GM19455 (cell line): ENCODE results near the gene XRCC3.

Source experiments
- ATAC-seq: cut with Tn5 transposase; IDR thresholded peaks from one replicate; pipeline ENCODE4 v1.9.1; 2021; ENCODE audit not compliant: unreplicated experiment

XRCC3 gene

DNA sequence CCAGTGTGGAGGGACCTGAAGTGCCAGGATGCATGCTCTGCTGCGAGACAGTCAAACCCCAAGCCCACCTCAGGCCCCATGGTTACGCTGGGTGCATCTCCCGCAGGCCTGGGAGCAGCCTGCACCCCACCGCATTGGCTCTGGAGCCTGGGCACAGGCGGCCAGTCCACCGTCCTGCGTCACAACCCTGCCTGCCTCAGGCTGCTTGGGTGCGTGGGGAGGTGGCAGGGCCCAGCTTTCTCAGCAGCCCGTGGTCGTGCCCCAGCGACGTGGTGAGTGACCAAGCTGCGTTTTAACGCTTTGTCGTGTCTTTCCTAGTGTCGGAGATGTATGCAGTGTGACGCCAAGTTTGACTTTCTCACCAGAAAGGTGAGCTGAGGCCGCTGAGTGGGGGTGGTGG is 11.2 kb upstream of the XRCC3 start:
- no peak for ATAC-seq

DNA sequence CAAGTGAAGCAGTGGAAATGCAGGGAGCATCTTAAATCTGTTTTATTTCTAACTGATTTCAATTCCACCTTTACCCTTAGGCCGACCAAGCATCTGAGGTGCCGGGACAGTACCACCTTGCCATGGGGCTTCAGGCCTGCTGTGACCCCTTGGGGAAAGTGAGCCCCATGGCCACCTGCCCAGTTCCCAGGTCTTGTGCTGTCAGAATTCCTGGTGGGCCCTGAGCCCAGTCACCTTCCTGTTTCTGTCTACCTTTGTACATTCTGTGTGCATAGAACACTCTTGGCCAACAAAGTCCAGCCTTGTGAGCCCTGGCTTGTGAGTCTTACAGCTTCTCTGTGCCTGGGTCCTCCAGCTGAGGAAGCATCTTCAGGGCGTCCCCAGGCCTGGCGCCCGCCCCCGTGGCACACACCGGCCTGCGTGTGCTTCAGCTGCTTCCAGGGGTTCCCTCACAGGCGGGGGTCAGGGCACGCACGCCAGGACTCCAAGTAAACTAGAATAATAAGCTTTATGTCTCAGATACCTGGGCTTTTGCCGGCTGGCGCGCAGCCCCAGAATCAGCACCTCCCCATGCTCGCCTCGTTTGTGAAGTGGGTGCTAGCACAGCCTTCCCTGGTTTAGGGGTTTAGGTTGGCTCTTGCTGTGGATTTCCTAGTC is 10.6 kb upstream of the XRCC3 start:
- ATAC-seq = no peak

DNA sequence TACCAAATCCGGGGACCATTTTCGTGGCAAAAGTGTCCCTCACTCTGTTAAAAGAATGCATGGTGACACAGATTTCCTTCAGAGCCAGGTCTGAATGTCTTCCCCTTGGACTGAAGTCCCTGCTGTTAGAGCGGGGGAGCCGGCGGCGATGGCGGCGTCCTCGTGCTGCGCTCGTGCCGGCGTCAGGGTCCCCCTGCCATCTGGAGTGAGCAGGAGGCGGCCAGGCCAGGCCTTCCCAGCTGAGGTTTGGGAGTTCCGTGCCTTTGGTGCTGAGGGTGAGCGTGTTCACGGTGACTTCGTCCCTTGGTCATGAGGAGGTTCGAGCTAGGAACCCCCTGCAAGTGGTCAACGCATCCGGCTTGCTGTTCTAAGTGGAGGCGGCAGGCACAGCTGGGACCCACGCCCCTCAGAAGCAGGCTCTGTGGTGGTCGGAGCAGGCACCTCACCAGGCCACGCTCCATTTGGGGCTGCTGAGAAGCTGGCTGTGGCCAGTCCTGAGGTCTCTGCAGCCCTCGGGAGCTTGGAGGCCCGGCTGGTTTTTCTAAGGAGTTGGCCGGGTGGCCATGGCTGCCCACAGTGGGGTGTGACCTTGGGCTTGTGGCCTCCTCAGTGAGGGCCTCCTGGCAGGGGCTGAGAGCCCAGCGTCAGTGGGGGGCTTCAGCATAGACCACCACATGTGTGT is 9.9 kb upstream of the XRCC3 start:
- ATAC-seq = no peak

DNA sequence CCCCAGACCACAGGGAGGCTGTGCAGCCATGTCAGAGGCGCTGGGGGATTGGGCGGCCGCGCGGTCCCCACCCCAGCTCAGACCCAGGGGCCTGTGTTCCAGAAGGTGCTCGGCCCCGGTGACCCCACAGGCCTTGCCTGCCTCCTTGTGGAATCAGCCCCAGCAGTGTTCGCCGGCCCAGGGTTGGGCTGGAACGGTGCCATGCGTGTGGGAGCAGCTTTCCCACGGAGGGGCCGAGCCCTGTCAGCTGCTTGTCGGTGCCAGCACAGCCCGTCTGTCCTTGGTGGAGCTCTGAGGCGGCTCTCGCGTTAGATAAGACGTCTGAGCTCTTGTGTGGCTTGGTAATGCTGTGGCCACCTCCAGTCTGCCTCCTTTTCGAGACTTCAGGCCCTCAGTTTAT is 8.9 kb upstream of the XRCC3 start:
- no peak for ATAC-seq

DNA sequence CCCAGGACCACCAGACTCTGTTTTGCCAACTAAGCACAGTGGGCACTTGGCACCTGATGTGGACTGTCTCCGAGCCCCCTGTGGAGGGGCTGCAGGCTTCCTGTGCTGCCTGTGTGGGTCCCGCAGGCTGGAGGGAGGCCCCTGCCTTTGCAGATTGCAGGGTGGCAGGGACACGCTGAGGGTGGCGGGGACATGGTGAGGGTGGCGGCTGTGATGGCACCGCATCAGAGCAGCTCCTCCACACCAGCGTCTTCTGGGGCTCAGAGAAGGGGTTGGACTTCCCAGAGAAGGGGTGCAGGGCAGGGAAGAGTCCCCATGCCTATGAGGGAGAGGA is 8.5 kb upstream of the XRCC3 start:
- ATAC-seq = no peak

DNA sequence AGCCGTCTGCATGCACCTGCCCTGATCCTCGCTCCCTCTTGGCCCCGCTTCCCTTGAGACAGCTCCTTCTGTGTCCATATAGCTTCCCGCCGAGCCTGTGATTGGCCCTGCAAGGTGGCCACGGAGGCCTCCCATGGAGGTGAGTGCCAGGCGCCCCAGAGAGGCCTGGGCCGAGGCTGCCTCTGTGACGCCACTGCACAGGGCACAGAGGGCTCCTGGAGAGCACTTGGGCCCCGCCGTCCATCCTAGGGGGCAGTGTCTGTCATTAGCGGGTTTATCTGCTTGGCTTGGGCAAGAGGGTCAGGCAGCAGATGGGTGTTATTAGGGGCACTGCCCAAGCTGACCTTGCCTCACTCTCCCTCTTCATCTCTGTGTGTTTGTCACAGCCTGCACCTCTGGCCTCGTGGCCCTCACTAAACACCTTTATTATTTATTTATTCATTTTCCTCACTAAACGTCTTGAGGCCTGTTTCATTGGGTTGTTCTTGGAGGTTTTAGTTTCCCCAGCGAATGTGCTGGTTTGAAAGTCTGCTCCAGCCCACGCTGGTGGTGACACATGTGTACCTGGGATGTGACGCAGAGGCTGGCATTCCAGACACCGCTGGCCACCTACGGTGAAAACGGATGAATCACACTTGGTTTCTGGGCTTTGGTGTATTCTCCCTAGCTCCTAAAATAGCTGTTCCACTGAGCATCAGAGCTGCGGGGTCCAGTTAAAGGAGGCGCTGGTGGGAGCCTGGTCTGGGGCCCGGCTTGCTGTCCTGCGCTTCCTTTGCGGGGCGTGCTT is 6.3 kb upstream of the XRCC3 start:
- no peak for ATAC-seq

DNA sequence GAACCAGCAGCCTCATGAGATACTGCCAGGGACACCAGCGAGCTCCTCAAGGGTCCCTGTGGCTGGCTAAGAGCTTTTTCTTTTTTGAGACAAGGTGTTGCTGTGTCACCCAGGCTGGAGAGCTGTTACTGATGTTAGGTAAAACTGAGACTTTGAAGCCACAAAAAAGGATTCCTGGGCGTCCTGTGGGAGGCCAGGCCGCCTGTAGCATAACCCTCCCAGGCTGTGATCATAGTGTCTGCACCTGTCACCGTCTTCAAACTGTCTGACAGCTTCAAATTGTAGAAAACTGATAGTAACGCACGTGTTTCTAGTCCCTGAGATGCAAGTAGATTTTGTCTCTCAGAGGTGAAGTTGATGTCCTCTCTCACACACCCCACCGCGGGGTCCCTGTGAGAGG is 4.5 kb upstream of the XRCC3 start:
- no peak for ATAC-seq

DNA sequence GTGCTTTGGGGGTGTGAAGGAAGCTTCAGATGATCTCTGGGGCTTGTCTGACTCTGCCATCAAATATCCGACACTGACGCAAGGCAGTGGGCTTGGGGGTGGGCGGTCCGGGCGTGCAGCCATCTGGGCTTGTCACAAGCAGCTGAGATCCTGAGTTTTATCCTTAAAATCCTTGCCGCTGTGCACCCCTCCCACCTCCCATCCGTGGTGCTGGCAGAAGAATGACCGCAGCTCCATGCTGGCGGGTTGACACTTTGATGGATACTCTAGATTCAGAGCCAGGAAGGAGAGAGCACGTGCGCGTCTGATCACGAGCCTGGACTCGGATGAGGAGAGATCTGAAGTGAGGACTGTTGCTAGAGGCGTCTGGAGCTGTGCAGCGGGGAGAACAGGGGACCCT is 3.3 kb upstream of the XRCC3 start:
- no peak for ATAC-seq

DNA sequence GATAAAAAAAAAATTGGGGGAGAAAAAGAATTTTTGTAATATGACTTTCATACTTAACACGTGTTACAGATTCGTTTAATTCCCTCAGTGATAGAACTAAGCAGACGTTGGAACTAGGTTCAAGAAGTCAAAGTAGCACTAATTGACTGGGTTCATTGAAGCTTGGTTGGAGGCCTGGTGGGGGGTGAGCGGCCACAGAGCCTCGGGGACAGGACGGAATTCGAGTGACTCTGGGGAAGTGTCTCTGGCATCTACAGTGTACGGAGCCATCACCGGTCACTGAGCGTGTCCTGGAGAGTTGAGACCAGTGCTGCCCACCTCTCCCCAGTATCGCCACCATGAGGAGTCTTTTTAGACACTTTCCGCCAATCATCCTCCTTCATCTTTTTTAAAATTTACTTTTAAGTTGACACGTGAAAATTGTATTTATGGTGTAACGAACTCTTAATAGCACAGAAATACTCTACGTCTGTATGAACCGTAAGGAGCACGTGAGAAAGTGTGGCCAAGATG is 1.7 kb upstream of the XRCC3 start:
- no peak for ATAC-seq

DNA sequence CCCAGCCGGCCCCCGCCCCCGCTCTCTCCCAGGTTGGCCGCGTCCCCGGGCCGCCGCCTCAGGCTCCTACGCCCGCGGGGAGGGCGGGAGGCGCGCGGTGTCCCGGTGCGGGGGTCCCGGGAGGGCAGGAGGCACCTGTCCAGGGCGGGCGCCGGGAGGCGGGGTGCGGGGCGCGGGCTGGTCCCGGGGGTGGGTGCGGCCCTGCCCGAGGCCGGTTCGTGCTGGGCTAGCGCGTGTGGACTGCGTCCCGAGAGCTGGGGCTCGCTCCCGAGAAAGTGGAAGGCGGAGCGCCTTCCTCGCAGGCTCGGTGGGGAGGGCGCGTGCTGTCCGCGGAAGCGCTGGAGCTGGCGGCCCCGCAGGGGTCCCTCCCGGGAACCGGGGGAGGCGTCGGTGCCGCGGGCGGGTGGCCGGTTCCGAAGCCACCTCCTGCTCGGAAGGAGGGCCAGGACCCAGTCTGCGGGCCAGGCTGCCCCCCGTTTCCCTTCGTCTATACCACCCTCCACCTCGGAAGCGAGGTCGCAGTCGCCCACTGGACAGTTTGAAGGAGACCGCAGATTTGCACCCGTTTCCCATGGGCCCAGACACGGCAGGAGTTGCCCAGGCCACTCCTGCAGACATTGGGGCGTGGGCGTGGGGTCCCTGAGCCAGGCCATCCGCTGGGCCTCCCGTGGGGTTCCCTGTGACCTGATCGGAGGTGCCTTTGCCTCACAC is 995 bp upstream of the XRCC3 start:
- peak; percentile 9 for ATAC-seq

DNA sequence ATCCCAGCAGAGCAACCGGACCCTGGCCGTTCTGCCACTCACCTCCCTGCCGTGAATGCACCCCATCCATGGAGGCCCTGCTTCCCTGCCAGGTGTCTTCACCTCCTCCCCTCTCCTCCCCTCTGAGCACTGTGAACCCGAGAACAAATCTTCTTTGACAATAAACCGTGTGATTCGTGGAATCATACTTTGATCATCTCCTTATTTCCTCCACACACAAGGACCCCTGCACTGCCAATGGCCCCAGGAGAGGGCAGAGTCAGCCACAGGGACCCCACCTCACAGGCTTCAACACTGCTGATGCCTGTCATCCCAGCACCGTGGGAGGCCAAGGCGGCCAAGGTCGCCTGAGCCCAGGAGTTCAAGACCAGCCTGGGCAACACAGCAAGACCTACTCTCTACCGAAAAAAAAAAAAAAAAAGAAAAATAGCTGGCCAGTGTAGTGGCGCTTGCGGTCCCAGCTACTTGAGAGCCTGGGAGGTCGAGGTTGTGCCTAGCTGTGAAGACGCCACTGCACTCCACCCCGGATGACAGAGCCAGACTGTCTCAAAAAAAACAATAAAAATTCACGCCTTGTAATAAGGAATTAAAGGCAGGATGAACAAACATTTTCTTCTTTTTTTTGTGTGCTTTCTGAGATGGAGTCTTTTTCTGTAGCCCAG is 1.1 kb downstream of the XRCC3 start:
- no peak for ATAC-seq

DNA sequence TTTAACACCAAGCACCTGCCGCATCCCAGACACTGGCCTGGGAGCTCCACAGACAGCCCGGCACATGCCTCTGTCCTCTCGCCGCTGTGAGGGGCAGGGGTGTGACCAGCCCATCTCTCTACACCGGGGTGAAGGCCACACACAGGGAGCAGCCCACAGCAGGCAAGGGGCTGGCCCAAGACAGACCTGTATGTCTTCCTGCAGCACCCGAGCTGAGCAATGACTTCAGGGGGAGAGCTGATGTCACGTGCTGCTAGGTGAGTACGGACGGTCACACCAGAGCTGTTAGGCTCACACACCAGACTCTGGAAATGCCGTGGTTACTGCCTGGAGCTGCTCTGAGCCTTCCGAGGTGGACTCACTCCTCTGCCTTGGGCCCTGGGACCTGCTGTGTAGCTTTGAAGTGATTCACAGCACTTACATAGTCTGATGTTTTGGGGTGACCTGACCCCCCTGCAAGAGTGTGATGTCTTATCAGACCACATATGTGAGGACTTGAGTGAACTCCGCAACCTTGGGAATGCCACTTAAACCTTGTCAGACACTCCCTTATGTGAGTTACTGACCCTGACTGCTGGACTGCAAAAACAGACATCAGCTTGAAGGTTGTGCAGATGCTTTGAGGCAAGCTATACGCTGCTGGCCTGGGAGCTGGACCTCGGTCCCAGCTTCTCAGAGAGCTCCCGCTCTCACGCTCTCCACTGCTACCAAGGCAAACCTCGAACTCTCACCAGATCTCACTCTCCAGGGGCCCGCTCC is 1.8 kb downstream of the XRCC3 start:
- ATAC-seq = no peak

DNA sequence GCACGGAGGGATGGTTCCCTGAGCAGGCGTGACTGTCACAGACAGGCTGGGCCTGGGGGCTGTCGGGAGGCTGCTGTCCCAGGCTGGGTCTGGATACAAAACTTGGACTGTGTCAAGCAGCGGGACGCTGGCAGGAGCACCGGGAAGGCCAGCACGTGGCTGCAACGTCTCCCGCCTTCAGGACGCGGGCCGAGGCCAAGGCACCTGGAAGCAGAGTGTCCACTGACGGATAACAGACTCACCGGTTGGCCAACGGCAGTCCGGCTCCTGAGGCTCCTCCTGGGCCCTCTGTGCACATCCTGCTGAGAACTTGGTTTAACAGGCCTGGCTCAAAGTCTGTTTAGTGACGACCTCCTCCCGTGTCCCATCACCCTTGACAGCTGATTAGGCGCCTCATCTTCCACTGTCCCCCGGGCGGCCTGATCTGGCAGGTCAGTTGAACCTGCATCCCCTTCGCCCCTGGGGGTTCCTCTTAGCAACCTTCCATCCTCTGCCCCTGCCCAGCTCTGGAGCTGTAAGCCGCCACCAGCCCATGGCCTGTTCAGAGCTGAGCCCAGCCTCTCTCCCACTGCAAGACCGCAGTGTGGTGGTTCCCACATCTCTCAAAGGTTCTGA is 2.5 kb downstream of the XRCC3 start:
- ATAC-seq = no peak

DNA sequence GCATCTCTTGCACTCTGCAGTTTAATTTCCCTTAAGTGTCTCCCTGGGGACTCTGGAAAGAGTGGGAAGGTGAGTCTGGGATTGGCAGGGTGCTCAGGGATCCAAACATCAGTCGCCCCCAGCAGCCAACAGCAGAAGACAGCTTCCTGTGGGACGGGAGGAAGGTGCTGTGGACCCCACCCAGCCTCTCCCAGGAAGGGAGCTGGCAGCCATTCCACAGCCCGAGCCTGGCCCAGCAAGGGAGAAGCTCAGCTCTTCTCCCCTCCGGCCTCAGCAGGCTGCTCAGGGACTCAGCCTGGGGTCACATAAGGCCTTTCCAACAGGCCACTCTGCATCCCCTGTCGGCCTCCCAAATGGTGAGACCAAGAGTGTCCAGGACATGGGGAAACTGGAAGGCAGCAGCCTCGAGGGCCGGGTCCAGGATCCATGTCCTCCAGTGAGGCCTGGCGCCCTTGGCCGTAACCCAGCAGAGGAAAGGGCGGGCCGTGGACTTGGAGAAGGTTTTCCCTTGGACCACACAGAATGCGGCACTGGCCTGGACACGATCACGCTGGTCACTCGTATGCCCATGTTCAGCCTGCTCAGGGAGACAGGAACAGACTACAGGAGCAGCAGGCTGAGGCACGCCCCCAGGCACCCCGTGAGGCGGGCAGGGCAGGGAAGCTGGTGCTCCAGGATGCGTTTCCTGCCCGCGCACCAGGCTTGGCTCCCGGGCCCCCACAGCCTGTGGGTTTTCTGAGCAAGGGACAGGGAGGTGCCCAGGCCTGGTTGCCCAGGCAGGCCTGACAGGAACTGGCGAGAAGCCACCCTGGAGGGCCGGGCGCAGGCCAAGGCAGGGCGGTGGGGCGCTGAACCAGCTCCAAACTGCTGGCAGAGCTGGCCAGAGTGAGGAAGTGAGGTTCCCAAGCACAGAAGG is 3.5 kb downstream of the XRCC3 start:
- ATAC-seq = no peak

DNA sequence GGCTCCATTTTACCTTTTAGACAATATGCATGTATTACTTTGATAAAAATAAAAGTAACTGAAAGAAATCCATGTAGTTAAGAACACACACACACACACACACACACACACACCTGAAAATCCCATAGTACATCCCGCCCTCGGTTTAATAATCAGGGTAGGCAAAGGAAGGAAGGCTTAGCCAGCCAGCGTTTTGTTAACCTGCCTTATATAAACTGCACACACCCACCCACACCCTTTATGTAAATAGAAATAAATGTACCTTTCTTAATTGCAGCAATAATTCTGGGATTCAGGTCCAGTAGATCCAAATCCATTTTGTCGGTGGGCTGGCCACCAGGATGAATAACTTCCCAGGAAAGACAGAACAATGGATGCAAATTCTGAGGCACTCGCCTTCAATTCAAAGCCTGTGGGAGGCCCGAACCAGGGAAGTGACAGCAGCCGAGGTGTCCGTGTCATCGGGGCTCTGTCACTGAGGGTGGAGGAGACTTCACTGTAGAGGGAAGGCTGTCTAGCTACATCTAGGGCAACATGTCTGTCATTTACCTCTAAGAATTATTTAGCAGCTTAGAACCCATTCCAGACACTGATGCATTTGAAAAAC is 4.4 kb downstream of the XRCC3 start:
- no peak for ATAC-seq

DNA sequence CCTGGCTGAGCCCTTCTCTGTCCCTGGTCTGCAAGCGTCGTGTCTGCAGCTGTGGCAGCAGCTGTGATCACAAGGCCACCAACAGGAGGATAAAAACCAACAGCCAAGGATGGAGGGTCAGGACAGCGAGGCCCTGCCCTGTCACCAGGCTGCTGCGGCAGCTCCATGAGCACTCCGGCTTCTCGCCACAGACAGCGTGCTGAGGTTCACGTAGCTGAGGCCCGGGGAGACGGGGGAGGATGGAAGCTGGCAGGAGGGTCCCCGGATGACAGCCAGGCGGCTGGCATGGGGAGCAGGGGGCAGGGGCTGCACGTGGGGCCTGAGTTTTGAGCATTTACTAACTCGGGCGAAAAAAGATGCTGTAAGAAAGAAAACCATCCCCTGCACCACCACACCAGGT is 5.4 kb downstream of the XRCC3 start:
- ATAC-seq = no peak

DNA sequence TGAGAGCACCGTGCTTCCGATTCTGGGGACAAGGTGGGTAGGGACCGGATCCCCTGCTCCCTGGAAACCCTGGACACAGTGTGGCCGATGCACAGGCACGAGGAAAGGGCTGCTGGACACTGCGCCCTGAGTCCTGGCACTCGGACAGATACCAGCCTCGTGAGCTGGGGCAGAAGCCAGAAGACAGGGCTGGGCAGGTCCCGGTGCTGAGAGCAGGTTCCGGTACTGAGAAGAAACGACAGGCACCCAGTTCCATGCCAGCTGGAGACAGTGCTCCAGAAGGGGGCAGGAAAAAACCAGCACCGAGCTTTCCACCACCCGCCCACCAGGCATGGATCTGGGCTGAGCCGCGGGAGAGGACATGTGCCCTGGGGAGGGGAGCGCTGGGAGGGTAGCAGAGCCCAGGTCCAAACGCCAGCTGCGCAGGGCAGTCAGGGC is 6.5 kb downstream of the XRCC3 start:
- ATAC-seq = no peak
